ENCODE data around the gene PITX2. TPM values are rescaled to one million over a fixed set of nuclear protein-coding genes. Genes with fewer than 3 reads are reported as not detected.

PITX2 gene
- total and polyA plus RNA-seq, 10 of the 15 experiments (the other 5 are each of a cell fraction or from before 2014, with no cell fraction given): not detected

DNA sequence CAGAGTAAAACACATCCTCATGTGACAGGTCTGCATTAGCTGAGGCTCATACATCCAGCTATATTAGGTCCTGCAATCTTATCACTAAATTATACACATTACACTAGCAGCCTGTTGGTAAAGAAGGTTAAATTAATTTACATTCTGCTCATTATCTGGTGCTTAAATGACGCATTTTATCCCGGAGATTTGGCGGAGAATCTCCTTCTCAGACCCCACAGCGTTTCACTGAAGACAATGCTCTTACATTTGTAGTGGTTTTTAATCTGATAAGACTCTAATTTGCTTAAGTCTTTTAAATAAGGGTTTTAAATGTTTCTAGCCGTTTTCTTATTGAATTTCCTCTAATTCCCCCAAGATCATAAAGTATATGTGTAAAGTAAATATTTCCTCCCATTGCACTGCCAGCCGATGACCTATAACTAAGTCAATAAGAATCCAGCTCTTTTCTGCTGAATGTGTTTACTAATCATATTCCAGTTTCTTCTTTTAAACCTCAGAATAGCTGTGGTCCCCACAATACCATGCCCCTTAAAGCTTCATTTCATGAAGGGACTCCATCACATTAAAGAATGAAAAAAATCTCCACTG is 2.1 kb upstream of the PITX2 start:
- FAIRE-seq (no peak), ATAC-seq (no peak), DNase-seq (ENCODE audit: low read depth, low spot score) (no peak)
- no peaks in the 10 kb centered on the region for H3K79me2 ChIP-seq (ENCODE audit: control insufficient read depth, insufficient read depth, low read length)
- H3K36me3 ChIP-seq (ENCODE audit: control insufficient read depth in 2 of 2, insufficient read depth in 2 of 2, low read length in 1 of 2): no peaks in the 10 kb centered on the region
- H3K27ac ChIP-seq (ENCODE audit: control insufficient read depth, insufficient read depth): no peak overlapping the region
- BruUV-seq (replicated peaks): no TSS peak
- intact Hi-C loops (cut with micrococcal nuclease; ENCODE audit: unreplicated experiment): no loop called here
- WGBS (ENCODE audit: insufficient coverage, insufficient replicate concordance, low lambda C conversion rate, missing lambda C conversion rate): 21% methylated on average over 6 of the region's 6 CpGs
- ChIA-PET CTCF (no interaction called here), SMC1A (ENCODE audit: uncharacterized antibody, unreplicated experiment) (no interaction called here), RAD21 (ENCODE audit: unreplicated experiment) (no interaction called here), POLR2A (no interaction called here)
- H3K4me1 ChIP-seq (ENCODE audit: control insufficient read depth, insufficient read depth, low read length): no peaks in the 10 kb centered on the region
- TF ChIP-seq PAX5 (IDR thresholded peaks at IDR 0.05; ENCODE audit: borderline replicate concordance, low read depth, low read length): no peak
- no peak for TF ChIP-seq WRNIP1 (IDR thresholded peaks at IDR 0.05; ENCODE audit: borderline replicate concordance, low read depth, low read length)
- TF ChIP-seq, protein P1, sequence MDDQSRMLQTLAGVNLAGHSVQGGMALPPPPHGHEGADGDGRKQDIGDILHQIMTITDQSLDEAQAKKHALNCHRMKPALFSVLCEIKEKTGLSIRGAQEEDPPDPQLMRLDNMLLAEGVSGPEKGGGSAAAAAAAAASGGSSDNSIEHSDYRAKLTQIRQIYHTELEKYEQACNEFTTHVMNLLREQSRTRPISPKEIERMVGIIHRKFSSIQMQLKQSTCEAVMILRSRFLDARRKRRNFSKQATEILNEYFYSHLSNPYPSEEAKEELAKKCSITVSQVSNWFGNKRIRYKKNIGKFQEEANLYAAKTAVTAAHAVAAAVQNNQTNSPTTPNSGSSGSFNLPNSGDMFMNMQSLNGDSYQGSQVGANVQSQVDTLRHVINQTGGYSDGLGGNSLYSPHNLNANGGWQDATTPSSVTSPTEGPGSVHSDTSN (IDR thresholded peaks at IDR 0.05; ENCODE audit: insufficient replicate concordance, low read depth, low read length): no peak
- TF ChIP-seq CREM (IDR thresholded peaks at IDR 0.05; ENCODE audit: low read depth): no peak
- TF ChIP-seq, protein P2, sequence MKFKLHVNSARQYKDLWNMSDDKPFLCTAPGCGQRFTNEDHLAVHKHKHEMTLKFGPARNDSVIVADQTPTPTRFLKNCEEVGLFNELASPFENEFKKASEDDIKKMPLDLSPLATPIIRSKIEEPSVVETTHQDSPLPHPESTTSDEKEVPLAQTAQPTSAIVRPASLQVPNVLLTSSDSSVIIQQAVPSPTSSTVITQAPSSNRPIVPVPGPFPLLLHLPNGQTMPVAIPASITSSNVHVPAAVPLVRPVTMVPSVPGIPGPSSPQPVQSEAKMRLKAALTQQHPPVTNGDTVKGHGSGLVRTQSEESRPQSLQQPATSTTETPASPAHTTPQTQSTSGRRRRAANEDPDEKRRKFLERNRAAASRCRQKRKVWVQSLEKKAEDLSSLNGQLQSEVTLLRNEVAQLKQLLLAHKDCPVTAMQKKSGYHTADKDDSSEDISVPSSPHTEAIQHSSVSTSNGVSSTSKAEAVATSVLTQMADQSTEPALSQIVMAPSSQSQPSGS (IDR thresholded peaks at IDR 0.05; ENCODE audit: low read length): no peak
- TF ChIP-seq ASH2L (IDR thresholded peaks at IDR 0.05; ENCODE audit: borderline replicate concordance, low read depth): no peak
- H2AFZ ChIP-seq (ENCODE audit: control insufficient read depth, low read depth, low read length): no peak overlapping the region
- no peak overlapping the region for H3K4me2 ChIP-seq (ENCODE audit: control insufficient read depth, insufficient read depth)
- in situ Hi-C loops (cut with MboI): loop anchor here (25.0 kb wide), 3 partner anchors 662 to 1412 kb away; no protein-coding TSS in a partner anchor
- no peak overlapping the region for H3K9ac ChIP-seq (ENCODE audit: control insufficient read depth, insufficient read depth, low read length)
- peaks cover 23 to 27% of the 10 kb centered on the region in 2 experiments for H3K27me3 ChIP-seq (replicated peaks in 1 of 2; ENCODE audit: control insufficient read depth in 2 of 2, insufficient read depth in 2 of 2, low read length in 1 of 2)
- no peaks in the 10 kb centered on the region for H4K20me1 ChIP-seq (ENCODE audit: control insufficient read depth, insufficient read depth)
- no peak overlapping the region for H3K4me3 ChIP-seq
- peaks cover 4% of the 10 kb centered on the region; the same call in 1 of the 3 replicates for H3K9me3 ChIP-seq (replicated peaks; ENCODE audit: control insufficient read depth, insufficient read depth, low read length)
